H1 (cell line): Measurements from ENCODE around the gene MRPL4. TPM values are rescaled to one million over a fixed set of nuclear protein-coding genes. Genes with fewer than 3 reads are reported as not detected.

ENCODE experiments used
- CBX8 ChIP-seq: fragments of 300-800, 300-1000 bp; sonication (generic); IDR thresholded peaks from 2 replicates; pipeline ENCODE4 v1.7.1; 2016; ENCODE audit warnings: low read depth, low read length, borderline replicate concordance
- CHD7 ChIP-seq: fragments of 300-600 bp; sonication (generic); IDR thresholded peaks from 2 replicates; pipeline ENCODE4 v1.7.1; 2012; ENCODE audit warnings: low read length, moderate library complexity, mild to moderate bottlenecking, inconsistent platforms; ENCODE audit not compliant: insufficient replicate concordance
- EGR1 ChIP-seq: IDR thresholded peaks from 2 replicates; pipeline ENCODE4 v1.6.1; 2011; ENCODE audit warnings: low read depth, low read length, borderline replicate concordance
- FOSL1 ChIP-seq: IDR thresholded peaks from 2 replicates; pipeline ENCODE4 v1.6.1; 2011; ENCODE audit warnings: mild to moderate bottlenecking, low read depth, low read length, moderate library complexity; ENCODE audit not compliant: insufficient read depth
- KDM5A ChIP-seq: fragments of 200-600 bp; IDR thresholded peaks from 2 replicates; pipeline ENCODE4 v1.7.1; 2012; ENCODE audit warnings: mild to moderate bottlenecking, low read length, inconsistent platforms, mixed read lengths
- POU5F1 ChIP-seq: IDR thresholded peaks from 2 replicates; pipeline ENCODE4 v1.6.1; 2011; ENCODE audit warnings: low read depth, mild to moderate bottlenecking, low read length, moderate library complexity
- RFX5 ChIP-seq: IDR thresholded peaks from 2 replicates; pipeline ENCODE4 v1.6.1; 2011; ENCODE audit warnings: low read depth, low read length, improper control_type of control experiment, borderline replicate concordance
- SIN3A ChIP-seq, 2 experiments: IDR thresholded peaks in 1 of 2; conservative IDR thresholded peaks in 1 of 2; 2 replicates each; pipeline ENCODE4 v1.6.1; 2011 to 2012; ENCODE audit warnings: low read length in 2 of 2, improper control_type of control experiment in 1 of 2, low read depth in 1 of 2, mild to moderate bottlenecking in 1 of 2
- SP4 ChIP-seq: IDR thresholded peaks from 2 replicates; pipeline ENCODE4 v1.6.1; 2012; ENCODE audit warnings: low read length, inconsistent platforms
- USF2 ChIP-seq: IDR thresholded peaks from 2 replicates; pipeline ENCODE4 v1.6.1; 2011; ENCODE audit warnings: low read length, improper control_type of control experiment
- YY1 ChIP-seq: IDR thresholded peaks from 2 replicates; pipeline ENCODE4 v1.6.1; 2011; ENCODE audit warnings: low read depth, mild to moderate bottlenecking, low read length
- polyA plus RNA-seq, 7 experiments: library from polyadenylated mRNA; depleted of rRNA in 3 of 7; stranded (reverse) in 5 of 7; unstranded in 2 of 7; fragments of >200 nt in 5 of 7; fragments of 200-250 nt in 2 of 7; gene quantifications; 1 replicate in 5 of 7; 2 replicates in 1 of 7; 4 replicates in 1 of 7; pipeline versions ENCODE4 v1.2.1 to v1.2.3, GENCODE V29; 2011 to 2013; ENCODE audit warnings: missing spikeins in 2 of 7, mixed read lengths in 2 of 7
- total RNA-seq: library from RNA; stranded (reverse); fragmentation: NEBNext Ultra II Directional; extraction: Animal tissue kit (Norgen Biotek cat#: 25700); gene quantifications from 2 replicates; pipeline ENCODE4 v1.2.1, GENCODE V29; 2021

Gene MRPL4
- total and polyA plus RNA-seq, 2 of the 8 experiments (the other 6 are each of a cell fraction or from before 2014, with no cell fraction given), result 82.3 to 187 TPM

- TF ChIP-seq CHD7 (no peak), CBX8 (no peak), POU5F1 (no peak), KDM5A (no peak), RFX5 (no peak), EGR1 (no peak), YY1 (no peak), USF2 (no peak), FOSL1 (no peak), SIN3A (conservative IDR thresholded peaks at IDR 0.05 in 1 of 2, IDR thresholded peaks at IDR 0.05 in 1 of 2; ENCODE audit: low read depth in 1 of 2, low read length in 2 of 2) (no peak), SP4 (no peak)
Observed at GRCh38 chr19:10237702-10238101, 14.3 kb upstream of the MRPL4 start (continued).
